ENCODE measurements around the gene ACP5.

Gene ACP5

DNA sequence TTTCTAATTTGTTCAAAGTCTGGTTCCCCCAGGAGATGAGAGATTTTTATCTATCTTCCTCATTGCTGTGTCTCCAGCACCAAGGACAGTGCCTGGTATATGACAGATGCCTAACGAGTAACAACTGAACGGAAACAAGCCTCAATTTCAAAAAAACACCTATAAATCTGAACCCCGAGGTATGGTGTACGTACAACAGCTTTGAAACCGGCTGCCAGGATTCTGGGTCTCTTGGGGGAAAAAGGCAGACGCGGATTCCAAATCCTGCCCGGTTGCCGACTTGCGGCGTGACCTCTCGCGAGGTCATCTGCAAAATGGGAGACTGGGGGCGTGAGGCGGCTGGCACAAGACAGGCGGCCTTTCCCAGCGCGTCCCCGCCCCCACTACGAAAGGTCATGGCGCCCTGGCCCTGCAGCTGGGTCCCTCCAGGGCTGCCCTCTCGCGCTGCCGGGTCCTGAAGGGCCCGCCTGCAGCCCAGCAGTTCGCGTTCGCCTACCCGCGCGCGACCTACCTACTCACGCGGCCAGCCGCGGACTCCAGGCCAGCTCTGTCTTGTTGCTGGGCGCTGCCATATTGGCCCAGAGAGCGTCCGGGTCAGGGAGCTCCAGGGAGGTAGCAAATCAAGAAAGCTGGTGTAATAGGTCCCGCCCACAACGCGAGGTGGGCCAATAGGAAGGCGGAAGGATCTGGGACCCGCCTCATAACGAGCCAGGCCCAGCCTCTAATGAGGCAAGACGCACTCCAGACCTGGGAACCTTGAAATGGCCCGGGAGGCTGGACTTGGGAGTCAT, 48.7 kb downstream of the ACP5 start, which contains the start of gene ECSIT (continued):
- no peak for TF ChIP-seq ZNF274 (IDR thresholded peaks at IDR 0.05; ENCODE audit: low read length)
- TF ChIP-seq ZNF274 (tag by site-specific recombination; IDR thresholded peaks at IDR 0.05; ENCODE audit: borderline replicate concordance), result no peak
- no peak for TF ChIP-seq ZNF747 (tag by site-specific recombination; IDR thresholded peaks at IDR 0.05)
- TF ChIP-seq, protein P1, sequence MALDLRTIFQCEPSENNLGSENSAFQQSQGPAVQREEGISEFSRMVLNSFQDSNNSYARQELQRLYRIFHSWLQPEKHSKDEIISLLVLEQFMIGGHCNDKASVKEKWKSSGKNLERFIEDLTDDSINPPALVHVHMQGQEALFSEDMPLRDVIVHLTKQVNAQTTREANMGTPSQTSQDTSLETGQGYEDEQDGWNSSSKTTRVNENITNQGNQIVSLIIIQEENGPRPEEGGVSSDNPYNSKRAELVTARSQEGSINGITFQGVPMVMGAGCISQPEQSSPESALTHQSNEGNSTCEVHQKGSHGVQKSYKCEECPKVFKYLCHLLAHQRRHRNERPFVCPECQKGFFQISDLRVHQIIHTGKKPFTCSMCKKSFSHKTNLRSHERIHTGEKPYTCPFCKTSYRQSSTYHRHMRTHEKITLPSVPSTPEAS (tag by site-specific recombination; IDR thresholded peaks at IDR 0.05), result no peak
- TF ChIP-seq, protein P2, sequence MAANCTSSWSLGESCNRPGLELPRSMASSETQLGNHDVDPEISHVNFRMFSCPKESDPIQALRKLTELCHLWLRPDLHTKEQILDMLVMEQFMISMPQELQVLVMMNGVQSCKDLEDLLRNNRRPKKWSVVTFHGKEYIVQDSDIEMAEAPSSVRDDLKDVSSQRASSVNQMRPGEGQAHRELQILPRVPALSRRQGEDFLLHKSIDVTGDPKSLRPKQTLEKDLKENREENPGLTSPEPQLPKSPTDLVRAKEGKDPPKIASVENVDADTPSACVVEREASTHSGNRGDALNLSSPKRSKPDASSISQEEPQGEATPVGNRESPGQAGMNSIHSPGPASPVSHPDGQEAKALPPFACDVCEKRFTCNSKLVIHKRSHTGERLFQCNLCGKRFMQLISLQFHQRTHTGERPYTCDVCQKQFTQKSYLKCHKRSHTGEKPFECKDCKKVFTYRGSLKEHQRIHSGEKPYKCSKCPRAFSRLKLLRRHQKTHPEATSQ (tag by site-specific recombination; IDR thresholded peaks at IDR 0.05), result no peak
- TF ChIP-seq BCL11B (tag by site-specific recombination; IDR thresholded peaks at IDR 0.05; ENCODE audit: low read depth), result peak; percentile 67; the same call in 1 of the 2 replicates
- TF ChIP-seq, protein P3, sequence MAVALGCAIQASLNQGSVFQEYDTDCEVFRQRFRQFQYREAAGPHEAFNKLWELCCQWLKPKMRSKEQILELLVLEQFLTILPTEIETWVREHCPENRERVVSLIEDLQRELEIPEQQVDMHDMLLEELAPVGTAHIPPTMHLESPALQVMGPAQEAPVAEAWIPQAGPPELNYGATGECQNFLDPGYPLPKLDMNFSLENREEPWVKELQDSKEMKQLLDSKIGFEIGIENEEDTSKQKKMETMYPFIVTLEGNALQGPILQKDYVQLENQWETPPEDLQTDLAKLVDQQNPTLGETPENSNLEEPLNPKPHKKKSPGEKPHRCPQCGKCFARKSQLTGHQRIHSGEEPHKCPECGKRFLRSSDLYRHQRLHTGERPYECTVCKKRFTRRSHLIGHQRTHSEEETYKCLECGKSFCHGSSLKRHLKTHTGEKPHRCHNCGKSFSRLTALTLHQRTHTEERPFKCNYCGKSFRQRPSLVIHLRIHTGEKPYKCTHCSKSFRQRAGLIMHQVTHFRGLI (tag by site-specific recombination; IDR thresholded peaks at IDR 0.05), result peak; percentile 81
- TF ChIP-seq, protein P4, sequence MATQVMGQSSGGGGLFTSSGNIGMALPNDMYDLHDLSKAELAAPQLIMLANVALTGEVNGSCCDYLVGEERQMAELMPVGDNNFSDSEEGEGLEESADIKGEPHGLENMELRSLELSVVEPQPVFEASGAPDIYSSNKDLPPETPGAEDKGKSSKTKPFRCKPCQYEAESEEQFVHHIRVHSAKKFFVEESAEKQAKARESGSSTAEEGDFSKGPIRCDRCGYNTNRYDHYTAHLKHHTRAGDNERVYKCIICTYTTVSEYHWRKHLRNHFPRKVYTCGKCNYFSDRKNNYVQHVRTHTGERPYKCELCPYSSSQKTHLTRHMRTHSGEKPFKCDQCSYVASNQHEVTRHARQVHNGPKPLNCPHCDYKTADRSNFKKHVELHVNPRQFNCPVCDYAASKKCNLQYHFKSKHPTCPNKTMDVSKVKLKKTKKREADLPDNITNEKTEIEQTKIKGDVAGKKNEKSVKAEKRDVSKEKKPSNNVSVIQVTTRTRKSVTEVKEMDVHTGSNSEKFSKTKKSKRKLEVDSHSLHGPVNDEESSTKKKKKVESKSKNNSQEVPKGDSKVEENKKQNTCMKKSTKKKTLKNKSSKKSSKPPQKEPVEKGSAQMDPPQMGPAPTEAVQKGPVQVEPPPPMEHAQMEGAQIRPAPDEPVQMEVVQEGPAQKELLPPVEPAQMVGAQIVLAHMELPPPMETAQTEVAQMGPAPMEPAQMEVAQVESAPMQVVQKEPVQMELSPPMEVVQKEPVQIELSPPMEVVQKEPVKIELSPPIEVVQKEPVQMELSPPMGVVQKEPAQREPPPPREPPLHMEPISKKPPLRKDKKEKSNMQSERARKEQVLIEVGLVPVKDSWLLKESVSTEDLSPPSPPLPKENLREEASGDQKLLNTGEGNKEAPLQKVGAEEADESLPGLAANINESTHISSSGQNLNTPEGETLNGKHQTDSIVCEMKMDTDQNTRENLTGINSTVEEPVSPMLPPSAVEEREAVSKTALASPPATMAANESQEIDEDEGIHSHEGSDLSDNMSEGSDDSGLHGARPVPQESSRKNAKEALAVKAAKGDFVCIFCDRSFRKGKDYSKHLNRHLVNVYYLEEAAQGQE (tag by site-specific recombination; IDR thresholded peaks at IDR 0.05), result peak; percentile 99
- no peak for TF ChIP-seq ZNF792 (tag by site-specific recombination; IDR thresholded peaks at IDR 0.05)
- peak; percentile 77 for TF ChIP-seq EGR2 (tag by site-specific recombination; IDR thresholded peaks at IDR 0.05; ENCODE audit: low read depth)
- no peak for TF ChIP-seq ZBTB1 (tag by site-specific recombination; IDR thresholded peaks at IDR 0.05)
- TF ChIP-seq TRIM28 (IDR thresholded peaks at IDR 0.05; ENCODE audit: borderline replicate concordance, low read length), result no peak
- TF ChIP-seq ZNF76 (tag by site-specific recombination; IDR thresholded peaks at IDR 0.05; ENCODE audit: borderline replicate concordance, low read depth), result 0 out of 2 replicates have a peak, but pooled peaks have one; percentile 83
- peak; percentile 78 for TF ChIP-seq ZEB2 (tag by site-specific recombination; IDR thresholded peaks at IDR 0.05)
- peak; percentile 95 for TF ChIP-seq KLF9 (tag by site-specific recombination; IDR thresholded peaks at IDR 0.05; ENCODE audit: low read depth)
- TF ChIP-seq ZFP69B (tag by site-specific recombination; IDR thresholded peaks at IDR 0.05), result peak; percentile 34; the same call in 1 of the 2 replicates
- peak; percentile 79; the same call in 1 of the 2 replicates for TF ChIP-seq ZXDB (tag by site-specific recombination; IDR thresholded peaks at IDR 0.05)
- TF ChIP-seq, protein P5, sequence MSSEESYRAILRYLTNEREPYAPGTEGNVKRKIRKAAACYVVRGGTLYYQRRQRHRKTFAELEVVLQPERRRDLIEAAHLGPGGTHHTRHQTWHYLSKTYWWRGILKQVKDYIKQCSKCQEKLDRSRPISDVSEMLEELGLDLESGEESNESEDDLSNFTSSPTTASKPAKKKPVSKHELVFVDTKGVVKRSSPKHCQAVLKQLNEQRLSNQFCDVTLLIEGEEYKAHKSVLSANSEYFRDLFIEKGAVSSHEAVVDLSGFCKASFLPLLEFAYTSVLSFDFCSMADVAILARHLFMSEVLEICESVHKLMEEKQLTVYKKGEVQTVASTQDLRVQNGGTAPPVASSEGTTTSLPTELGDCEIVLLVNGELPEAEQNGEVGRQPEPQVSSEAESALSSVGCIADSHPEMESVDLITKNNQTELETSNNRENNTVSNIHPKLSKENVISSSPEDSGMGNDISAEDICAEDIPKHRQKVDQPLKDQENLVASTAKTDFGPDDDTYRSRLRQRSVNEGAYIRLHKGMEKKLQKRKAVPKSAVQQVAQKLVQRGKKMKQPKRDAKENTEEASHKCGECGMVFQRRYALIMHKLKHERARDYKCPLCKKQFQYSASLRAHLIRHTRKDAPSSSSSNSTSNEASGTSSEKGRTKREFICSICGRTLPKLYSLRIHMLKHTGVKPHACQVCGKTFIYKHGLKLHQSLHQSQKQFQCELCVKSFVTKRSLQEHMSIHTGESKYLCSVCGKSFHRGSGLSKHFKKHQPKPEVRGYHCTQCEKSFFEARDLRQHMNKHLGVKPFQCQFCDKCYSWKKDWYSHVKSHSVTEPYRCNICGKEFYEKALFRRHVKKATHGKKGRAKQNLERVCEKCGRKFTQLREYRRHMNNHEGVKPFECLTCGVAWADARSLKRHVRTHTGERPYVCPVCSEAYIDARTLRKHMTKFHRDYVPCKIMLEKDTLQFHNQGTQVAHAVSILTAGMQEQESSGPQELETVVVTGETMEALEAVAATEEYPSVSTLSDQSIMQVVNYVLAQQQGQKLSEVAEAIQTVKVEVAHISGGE (tag by site-specific recombination; conservative IDR thresholded peaks at IDR 0.05; ENCODE audit: low read depth), result peak; percentile 59; the same call in 1 of the 2 replicates
- TF ChIP-seq, protein P6, sequence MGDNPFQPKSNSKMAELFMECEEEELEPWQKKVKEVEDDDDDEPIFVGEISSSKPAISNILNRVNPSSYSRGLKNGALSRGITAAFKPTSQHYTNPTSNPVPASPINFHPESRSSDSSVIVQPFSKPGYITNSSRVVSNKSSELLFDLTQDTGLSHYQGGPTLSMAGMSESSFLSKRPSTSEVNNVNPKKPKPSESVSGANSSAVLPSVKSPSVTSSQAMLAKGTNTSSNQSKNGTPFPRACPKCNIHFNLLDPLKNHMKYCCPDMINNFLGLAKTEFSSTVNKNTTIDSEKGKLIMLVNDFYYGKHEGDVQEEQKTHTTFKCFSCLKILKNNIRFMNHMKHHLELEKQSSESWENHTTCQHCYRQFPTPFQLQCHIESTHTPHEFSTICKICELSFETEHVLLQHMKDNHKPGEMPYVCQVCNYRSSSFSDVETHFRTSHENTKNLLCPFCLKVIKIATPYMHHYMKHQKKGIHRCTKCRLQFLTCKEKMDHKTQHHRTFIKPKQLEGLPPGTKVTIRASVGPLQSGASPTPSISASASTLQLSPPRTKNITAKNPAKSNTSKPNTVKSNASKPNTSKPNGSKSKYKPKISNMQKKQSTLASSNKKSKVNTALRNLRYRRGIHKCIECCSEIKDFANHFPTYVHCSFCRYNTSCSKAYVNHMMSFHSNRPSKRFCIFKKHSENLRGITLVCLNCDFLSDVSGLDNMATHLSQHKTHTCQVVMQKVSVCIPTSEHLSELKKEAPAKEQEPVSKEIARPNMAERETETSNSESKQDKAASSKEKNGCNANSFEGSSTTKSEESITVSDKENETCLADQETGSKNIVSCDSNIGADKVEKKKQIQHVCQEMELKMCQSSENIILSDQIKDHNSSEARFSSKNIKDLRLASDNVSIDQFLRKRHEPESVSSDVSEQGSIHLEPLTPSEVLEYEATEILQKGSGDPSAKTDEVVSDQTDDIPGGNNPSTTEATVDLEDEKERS (tag by site-specific recombination; IDR thresholded peaks at IDR 0.05), result no peak
- no peak for TF ChIP-seq ZNF19 (tag by site-specific recombination; IDR thresholded peaks at IDR 0.05; ENCODE audit: low read depth)
- TF ChIP-seq ZNF560 (tag by site-specific recombination; IDR thresholded peaks at IDR 0.05; ENCODE audit: borderline replicate concordance), result no peak
- TF ChIP-seq ZNF169 (tag by site-specific recombination; IDR thresholded peaks at IDR 0.05), result no peak
- no peak for TF ChIP-seq ZNF302 (tag by site-specific recombination; IDR thresholded peaks at IDR 0.05; ENCODE audit: low read depth)
